ENCODE measurements around the gene SMARCA4. TPM values are rescaled to one million over a fixed set of nuclear protein-coding genes. Genes with fewer than 3 reads are reported as not detected.

SMARCA4 gene
- total and polyA plus RNA-seq, 4 donors, result 15.9 to 35.4 (median 22.5) TPM

GRCh38 chr19:10961073-10961860, 437 bp downstream of the SMARCA4 start:
- H3K9me3 ChIP-seq (ENCODE audit: control insufficient read depth in 4 of 4, low read length in 3 of 4), result no peaks in the 10 kb centered on the region
- no peaks in the 10 kb centered on the region for H3K27me3 ChIP-seq (ENCODE audit: control insufficient read depth in 4 of 4, insufficient read depth in 4 of 4, low read length in 3 of 4)
- H3K4me3 ChIP-seq (ENCODE audit: low read depth in 1 of 3, low read length in 3 of 3), result peak overlapping the region; percentile 68 to 99 (median 95)
- H3K27ac ChIP-seq (ENCODE audit: low read depth in 1 of 2, low read length in 2 of 2), result peak overlapping the region; percentile 53 to 80
- H3K36me3 ChIP-seq (ENCODE audit: control insufficient read depth in 4 of 4, insufficient read depth in 3 of 4, low read depth in 1 of 4, low read length in 3 of 4), result no peaks in the 10 kb centered on the region
- peak overlapping the region; percentile 50 to 51 for H3K9ac ChIP-seq (ENCODE audit: low read depth in 1 of 2, low read length in 2 of 2)
- TF ChIP-seq SP1 (IDR thresholded peaks at IDR 0.05) (no peak), REST (IDR thresholded peaks at IDR 0.05) (no peak), MAX (IDR thresholded peaks at IDR 0.05) (no peak), JUND (IDR thresholded peaks at IDR 0.05) (no peak), TAF1 (conservative IDR thresholded peaks at IDR 0.05) (no peak), ATF3 (IDR thresholded peaks at IDR 0.05) (no peak)
- H3K4me1 ChIP-seq (ENCODE audit: control insufficient read depth in 4 of 4, insufficient read depth in 4 of 4, low read length in 3 of 4), result peaks cover 0 to 10% (median 8%) of the 10 kb centered on the region in 4 donors
- WGBS, result under 1% methylated on average over 92 of the region's 92 CpGs
- peak; percentile 53 for DNase-seq (ENCODE audit: low spot score)

GRCh38 chr19:10962863-10963262, 2.0 kb downstream of the SMARCA4 start:
- Histone ChIP-seq H3K4me3 (ENCODE audit: low read depth in 1 of 3, low read length in 3 of 3) (no peak overlapping the region), H3K27me3 (ENCODE audit: control insufficient read depth in 4 of 4, insufficient read depth in 4 of 4, low read length in 3 of 4) (no peaks in the 10 kb centered on the region), H3K4me1 (ENCODE audit: control insufficient read depth in 4 of 4, insufficient read depth in 4 of 4, low read length in 3 of 4) (peaks cover 0 to 10% (median 8%) of the 10 kb centered on the region in 4 donors), H3K9me3 (ENCODE audit: control insufficient read depth in 4 of 4, low read length in 3 of 4) (no peaks in the 10 kb centered on the region), H3K36me3 (ENCODE audit: control insufficient read depth in 4 of 4, insufficient read depth in 3 of 4, low read depth in 1 of 4, low read length in 3 of 4) (no peaks in the 10 kb centered on the region), H3K27ac (ENCODE audit: low read depth in 1 of 2, low read length in 2 of 2) (no peak overlapping the region), H3K9ac (ENCODE audit: low read depth in 1 of 2, low read length in 2 of 2) (no peak overlapping the region)
- 93% methylated on average over 10 of the region's 10 CpGs for WGBS
- no peak for DNase-seq (ENCODE audit: low spot score)
- TF ChIP-seq ATF3 (IDR thresholded peaks at IDR 0.05) (no peak), RAD21 (IDR thresholded peaks at IDR 0.05) (no peak), NR2F2 (IDR thresholded peaks at IDR 0.05) (no peak), SP1 (IDR thresholded peaks at IDR 0.05) (no peak), TAF1 (conservative IDR thresholded peaks at IDR 0.05) (no peak), HNF4A (conservative IDR thresholded peaks at IDR 0.05) (no peak), FOXA2 (IDR thresholded peaks at IDR 0.05) (no peak), HNF4G (IDR thresholded peaks at IDR 0.05) (no peak)

GRCh38 chr19:10963865-10964264, 3.0 kb downstream of the SMARCA4 start:
- H3K36me3 ChIP-seq (ENCODE audit: control insufficient read depth in 4 of 4, insufficient read depth in 3 of 4, low read depth in 1 of 4, low read length in 3 of 4), result no peaks in the 10 kb centered on the region
- TF ChIP-seq REST (IDR thresholded peaks at IDR 0.05) (no peak), FOXA2 (IDR thresholded peaks at IDR 0.05) (no peak), ATF3 (IDR thresholded peaks at IDR 0.05) (no peak), YY1 (IDR thresholded peaks at IDR 0.05) (no peak), GABPA (IDR thresholded peaks at IDR 0.05 in 1 of 2, conservative IDR thresholded peaks at IDR 0.05 in 1 of 2) (no peak), HNF4G (IDR thresholded peaks at IDR 0.05) (no peak)
- H3K9me3 ChIP-seq (ENCODE audit: control insufficient read depth in 4 of 4, low read length in 3 of 4), result no peaks in the 10 kb centered on the region
- WGBS, result 87% methylated on average over 4 of the region's 4 CpGs
- no peak for DNase-seq (ENCODE audit: low spot score)
- H3K4me3 ChIP-seq (ENCODE audit: low read depth in 1 of 3, low read length in 3 of 3), result no peak overlapping the region
- no peak overlapping the region for H3K9ac ChIP-seq (ENCODE audit: low read depth in 1 of 2, low read length in 2 of 2)
- H3K4me1 ChIP-seq (ENCODE audit: control insufficient read depth in 4 of 4, insufficient read depth in 4 of 4, low read length in 3 of 4), result peaks cover 0 to 10% (median 8%) of the 10 kb centered on the region in 4 donors
- no peaks in the 10 kb centered on the region for H3K27me3 ChIP-seq (ENCODE audit: control insufficient read depth in 4 of 4, insufficient read depth in 4 of 4, low read length in 3 of 4)
- no peak overlapping the region for H3K27ac ChIP-seq (ENCODE audit: low read depth in 1 of 2, low read length in 2 of 2)

Data from liver (tissue), 9 donors.